HL-60 (cell line): ENCODE measurements around the gene NEK10.

Source experiments
- DNase-seq, 2 experiments: peaks; one replicate each; pipeline ENCODE4 v3.0.0-alpha.2; 2010 to 2020; ENCODE audit warnings: low read depth in 1 of 2, low spot score in 1 of 2
- H3K27ac ChIP-seq: fragments of 250-450 bp; sonication (Bioruptor Pico); replicated peaks from 2 replicates; pipeline ENCODE4 v1.5.1; 2020; ENCODE audit warnings: mild to moderate bottlenecking, moderate library complexity
- H3K27me3 ChIP-seq: fragments of 250-450 bp; sonication (Bioruptor Pico); 2 replicates; pipeline ENCODE4 v1.5.1; 2021; ENCODE audit warnings: mild to moderate bottlenecking, moderate library complexity; ENCODE audit not compliant: insufficient read depth, poor library complexity, severe bottlenecking
- H3K4me3 ChIP-seq: replicated peaks from 2 replicates; pipeline ENCODE4 v1.5.1; 2011; ENCODE audit warnings: mild to moderate bottlenecking, control low read depth, low read length; ENCODE audit not compliant: insufficient read depth
- GABPA ChIP-seq: IDR thresholded peaks from 2 replicates; pipeline ENCODE4 v1.6.1; 2012; ENCODE audit warnings: low read depth
- POLR2AphosphoS5 ChIP-seq: IDR thresholded peaks from 2 replicates; pipeline ENCODE4 v1.6.1; 2012; ENCODE audit warnings: low read depth
- SPI1 ChIP-seq: IDR thresholded peaks from 2 replicates; pipeline ENCODE4 v1.6.1; 2012; ENCODE audit warnings: low read depth, mild to moderate bottlenecking, borderline replicate concordance
- TF ChIP-seq, protein P1 (sequence below): IDR thresholded peaks from 2 replicates; pipeline ENCODE4 v1.6.1; 2012; ENCODE audit warnings: low read depth; ENCODE audit not compliant: insufficient replicate concordance
- TF ChIP-seq, protein P2 (sequence below): IDR thresholded peaks from one replicate; pipeline ENCODE4 v1.5.1; 2011; ENCODE audit warnings: low read length, control low read depth, inconsistent platforms; ENCODE audit not compliant: insufficient read depth

NEK10 gene

DNA sequence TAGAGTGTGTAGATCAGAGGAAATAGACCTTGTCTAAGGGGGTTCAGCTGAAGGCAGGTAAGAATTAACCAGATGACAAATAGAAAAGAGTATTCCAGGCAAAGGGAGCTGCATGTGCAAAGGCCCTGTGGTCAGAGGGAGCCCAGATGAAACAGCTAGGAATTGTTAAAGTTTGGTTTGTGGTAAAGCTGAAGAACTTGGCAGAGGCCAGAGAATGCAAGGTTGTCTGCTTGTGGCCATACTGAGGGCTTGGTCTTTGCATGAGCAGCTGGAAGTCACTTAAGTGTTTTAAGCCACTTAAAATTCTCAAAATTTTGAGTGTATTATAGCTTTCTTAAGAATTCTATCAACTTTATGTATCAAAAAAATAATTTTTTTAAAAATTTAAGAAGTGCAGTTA lies 116.5 kb downstream of the NEK10 start:
- DNase-seq = no peak
- H3K27ac ChIP-seq = no peak overlapping the region

GRCh38 chr3:27244374-27244773 lies 124.8 kb downstream of the NEK10 start:
- no peak overlapping the region for H3K27ac ChIP-seq
- H3K27me3 ChIP-seq = no peaks in the 10 kb centered on the region
- no peak for DNase-seq
- TF ChIP-seq, protein P1, sequence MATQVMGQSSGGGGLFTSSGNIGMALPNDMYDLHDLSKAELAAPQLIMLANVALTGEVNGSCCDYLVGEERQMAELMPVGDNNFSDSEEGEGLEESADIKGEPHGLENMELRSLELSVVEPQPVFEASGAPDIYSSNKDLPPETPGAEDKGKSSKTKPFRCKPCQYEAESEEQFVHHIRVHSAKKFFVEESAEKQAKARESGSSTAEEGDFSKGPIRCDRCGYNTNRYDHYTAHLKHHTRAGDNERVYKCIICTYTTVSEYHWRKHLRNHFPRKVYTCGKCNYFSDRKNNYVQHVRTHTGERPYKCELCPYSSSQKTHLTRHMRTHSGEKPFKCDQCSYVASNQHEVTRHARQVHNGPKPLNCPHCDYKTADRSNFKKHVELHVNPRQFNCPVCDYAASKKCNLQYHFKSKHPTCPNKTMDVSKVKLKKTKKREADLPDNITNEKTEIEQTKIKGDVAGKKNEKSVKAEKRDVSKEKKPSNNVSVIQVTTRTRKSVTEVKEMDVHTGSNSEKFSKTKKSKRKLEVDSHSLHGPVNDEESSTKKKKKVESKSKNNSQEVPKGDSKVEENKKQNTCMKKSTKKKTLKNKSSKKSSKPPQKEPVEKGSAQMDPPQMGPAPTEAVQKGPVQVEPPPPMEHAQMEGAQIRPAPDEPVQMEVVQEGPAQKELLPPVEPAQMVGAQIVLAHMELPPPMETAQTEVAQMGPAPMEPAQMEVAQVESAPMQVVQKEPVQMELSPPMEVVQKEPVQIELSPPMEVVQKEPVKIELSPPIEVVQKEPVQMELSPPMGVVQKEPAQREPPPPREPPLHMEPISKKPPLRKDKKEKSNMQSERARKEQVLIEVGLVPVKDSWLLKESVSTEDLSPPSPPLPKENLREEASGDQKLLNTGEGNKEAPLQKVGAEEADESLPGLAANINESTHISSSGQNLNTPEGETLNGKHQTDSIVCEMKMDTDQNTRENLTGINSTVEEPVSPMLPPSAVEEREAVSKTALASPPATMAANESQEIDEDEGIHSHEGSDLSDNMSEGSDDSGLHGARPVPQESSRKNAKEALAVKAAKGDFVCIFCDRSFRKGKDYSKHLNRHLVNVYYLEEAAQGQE = no peak
- TF ChIP-seq SPI1 (no peak), POLR2AphosphoS5 (no peak), GABPA (no peak)
- TF ChIP-seq, protein P2, sequence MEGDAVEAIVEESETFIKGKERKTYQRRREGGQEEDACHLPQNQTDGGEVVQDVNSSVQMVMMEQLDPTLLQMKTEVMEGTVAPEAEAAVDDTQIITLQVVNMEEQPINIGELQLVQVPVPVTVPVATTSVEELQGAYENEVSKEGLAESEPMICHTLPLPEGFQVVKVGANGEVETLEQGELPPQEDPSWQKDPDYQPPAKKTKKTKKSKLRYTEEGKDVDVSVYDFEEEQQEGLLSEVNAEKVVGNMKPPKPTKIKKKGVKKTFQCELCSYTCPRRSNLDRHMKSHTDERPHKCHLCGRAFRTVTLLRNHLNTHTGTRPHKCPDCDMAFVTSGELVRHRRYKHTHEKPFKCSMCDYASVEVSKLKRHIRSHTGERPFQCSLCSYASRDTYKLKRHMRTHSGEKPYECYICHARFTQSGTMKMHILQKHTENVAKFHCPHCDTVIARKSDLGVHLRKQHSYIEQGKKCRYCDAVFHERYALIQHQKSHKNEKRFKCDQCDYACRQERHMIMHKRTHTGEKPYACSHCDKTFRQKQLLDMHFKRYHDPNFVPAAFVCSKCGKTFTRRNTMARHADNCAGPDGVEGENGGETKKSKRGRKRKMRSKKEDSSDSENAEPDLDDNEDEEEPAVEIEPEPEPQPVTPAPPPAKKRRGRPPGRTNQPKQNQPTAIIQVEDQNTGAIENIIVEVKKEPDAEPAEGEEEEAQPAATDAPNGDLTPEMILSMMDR = no peak
- no peak overlapping the region for H3K4me3 ChIP-seq

More for the DNA sequence above, 116.5 kb downstream of the NEK10 start:
- TF ChIP-seq, protein P1 = no peak
- TF ChIP-seq GABPA (no peak), SPI1 (no peak), POLR2AphosphoS5 (no peak)
- TF ChIP-seq, protein P2 = no peak
- peaks cover 3% of the 10 kb centered on the region for H3K27me3 ChIP-seq
- no peak overlapping the region for H3K4me3 ChIP-seq

DNA sequence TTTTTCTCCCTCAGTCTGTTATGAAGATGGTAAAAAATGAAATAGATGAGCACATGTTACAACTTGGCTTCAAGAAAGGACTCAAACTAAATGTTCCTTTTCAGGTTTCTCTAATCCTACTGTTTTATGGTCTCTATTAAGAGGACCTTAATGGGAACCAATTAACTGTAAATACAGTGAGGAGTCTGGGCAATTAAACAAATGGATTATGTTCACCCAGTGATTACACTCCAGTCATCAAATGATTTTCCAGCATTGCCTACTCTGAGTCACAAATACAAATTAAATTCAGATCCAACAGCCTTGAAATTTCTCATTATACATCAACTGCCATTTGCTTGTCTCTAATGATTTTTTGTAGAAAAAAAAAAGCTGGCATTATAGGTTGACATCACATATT lies 129.2 kb downstream of the NEK10 start:
- H3K4me3 ChIP-seq = no peak overlapping the region
- no peak for TF ChIP-seq POLR2AphosphoS5
- TF ChIP-seq, protein P1 = no peak
- TF ChIP-seq, protein P2 = no peak
- no peak for TF ChIP-seq GABPA
- no peak for TF ChIP-seq SPI1
- no peaks in the 10 kb centered on the region for H3K27me3 ChIP-seq
- no peak overlapping the region for H3K27ac ChIP-seq
- DNase-seq = no peak
